Esophagus muscularis mucosa (tissue), 4 donors: ENCODE measurements around the gene POU4F2. TPM values are rescaled to one million over a fixed set of nuclear protein-coding genes. Genes with fewer than 3 reads are reported as not detected.

Experiments
- DNase-seq: peaks from one replicate; pipeline ENCODE4 v3.0.0-alpha.2; 2017; ENCODE audit errors: extremely low spot score
- H3K27ac ChIP-seq, 4 donors: fragments of 200-600 bp; sonication (generic); replicated peaks in 1 of 4; 1 replicate in 3 of 4; 2 replicates in 1 of 4; pipeline ENCODE4 v1.5.1; 2016 to 2019; ENCODE audit warnings: mild to moderate bottlenecking in 1 of 4
- H3K27me3 ChIP-seq, 4 donors: fragments of 200-600 bp; sonication (generic); one replicate each; pipeline versions ENCODE4 v1.5.1 to v1.6.0; 2016 to 2019
- H3K36me3 ChIP-seq, 4 donors: fragments of 200-600 bp; sonication (generic); one replicate each; pipeline ENCODE4 v1.5.1; 2016 to 2019
- H3K4me1 ChIP-seq, 4 donors: fragments of 200-600 bp; sonication (generic); one replicate each; pipeline ENCODE4 v1.5.1; 2016 to 2019
- H3K4me3 ChIP-seq, 4 donors: fragments of 200-600 bp; sonication (generic); 1 replicate in 2 of 4; 2 replicates in 2 of 4; pipeline ENCODE4 v1.5.1; 2016 to 2019; ENCODE audit warnings: mild to moderate bottlenecking in 4 of 4, moderate library complexity in 1 of 4
- H3K9me3 ChIP-seq, 4 donors: fragments of 200-600 bp; sonication (generic); 1 replicate in 3 of 4; 2 replicates in 1 of 4; pipeline ENCODE4 v1.5.1; 2016 to 2019
- CTCF ChIP-seq, 3 experiments: fragments of 200-600 bp in 2 of 3; fragments of 450-650 bp in 1 of 3; sonication (generic) in 2 of 3; IDR thresholded peaks; one replicate each; pipeline ENCODE4 v1.5.1; 2017 to 2019; ENCODE audit warnings: antibody characterized with exemption in 3 of 3, mild to moderate bottlenecking in 2 of 3, moderate library complexity in 1 of 3
- EP300 ChIP-seq: sonication (generic); formaldehyde crosslinking; IDR thresholded peaks from one replicate; pipeline ENCODE4 v1.6.1; 2017; ENCODE audit warnings: antibody characterized with exemption
- POLR2A ChIP-seq: fragments of 450-650 bp; IDR thresholded peaks from one replicate; pipeline ENCODE4 v1.6.1; 2017; ENCODE audit warnings: antibody characterized with exemption, moderate library complexity, mild to moderate bottlenecking, low read depth
- POLR2AphosphoS5 ChIP-seq, 2 donors: sonication (generic); formaldehyde crosslinking; IDR thresholded peaks; one replicate each; pipeline ENCODE4 v1.6.1; 2017; ENCODE audit warnings: antibody characterized with exemption in 2 of 2
- WGBS: methylation state at CpG from one replicate; pipeline ENCODE4 v1.1.5; 2018; 5-methylcytosine and 5-hydroxymethylcytosine counted together
- intact Hi-C: fragments of 100-400 bp; cut with DNase I; formaldehyde crosslinking; loops from one replicate; pipeline ENCODE4 v1.15.1; 2023
- total RNA-seq, 4 donors: library from RNA; depleted of rRNA; stranded (reverse); fragments of >200 nt; gene quantifications; one replicate each; pipeline versions ENCODE4 v1.1.0 to v1.2.1, GENCODE V29; 2016

The POU4F2 gene
- total RNA-seq, 4 donors from 2014 or later = not detected

- Histone ChIP-seq H3K4me3 (no peak overlapping the region), H3K27me3 (peaks cover 0 to 77% (median 24%) of the 10 kb centered on the region in 4 donors), H3K27ac (no peak overlapping the region), H3K36me3 (no peaks in the 10 kb centered on the region), H3K4me1 (peaks cover 0 to 11% (median 7%) of the 10 kb centered on the region in 4 donors), H3K9me3 (peaks cover 0 to 9% (median 0%) of the 10 kb centered on the region in 4 donors)
- intact Hi-C loops = no loop called here
- WGBS = 3% methylated on average over 6 of the region's 6 CpGs
- no peak for DNase-seq
- no peak for TF ChIP-seq POLR2AphosphoS5 (IDR thresholded peaks at IDR 0.05)
These were observed 7.2 kb downstream of the POU4F2 start for GRCh38 chr4:146645921-146646320.

- 6% methylated on average over 13 of the region's 13 CpGs for WGBS
- peaks cover 0 to 11% (median 7%) of the 10 kb centered on the region in 4 donors for H3K4me1 ChIP-seq
- peaks cover 0 to 77% (median 22%) of the 10 kb centered on the region in 4 donors for H3K27me3 ChIP-seq
- no peaks in the 10 kb centered on the region for H3K36me3 ChIP-seq
- no peak overlapping the region for H3K4me3 ChIP-seq
- TF ChIP-seq CTCF (IDR thresholded peaks at IDR 0.05) = no peak
- no peak for TF ChIP-seq EP300
- TF ChIP-seq POLR2A = no peak
- no peak for TF ChIP-seq POLR2AphosphoS5 (IDR thresholded peaks at IDR 0.05)
- H3K9me3 ChIP-seq = peaks cover 0 to 9% (median 0%) of the 10 kb centered on the region in 4 donors
- no peak for DNase-seq
- intact Hi-C loops = no loop called here
- H3K27ac ChIP-seq = no peak overlapping the region
These were observed 8.1 kb downstream of the POU4F2 start for GRCh38 chr4:146646593-146647325.

GRCh38 chr4:146647615-146648460 is 9.1 kb downstream of the POU4F2 start:
- no peak overlapping the region for H3K27ac ChIP-seq
- peaks cover 0 to 11% (median 7%) of the 10 kb centered on the region in 4 donors for H3K4me1 ChIP-seq
- no peaks in the 10 kb centered on the region for H3K36me3 ChIP-seq
- peaks cover 0 to 76% (median 22%) of the 10 kb centered on the region in 4 donors for H3K27me3 ChIP-seq
- TF ChIP-seq POLR2AphosphoS5 (IDR thresholded peaks at IDR 0.05) (no peak), POLR2A (no peak), EP300 (no peak), CTCF (IDR thresholded peaks at IDR 0.05) (no peak)
- H3K9me3 ChIP-seq = peaks cover 0 to 9% (median 0%) of the 10 kb centered on the region in 4 donors
- intact Hi-C loops = no loop called here
- WGBS = 2% methylated on average over 27 of the region's 46 CpGs
- no peak overlapping the region for H3K4me3 ChIP-seq
- DNase-seq = no peak

- Histone ChIP-seq H3K27me3 (peaks cover 0 to 78% (median 21%) of the 10 kb centered on the region in 4 donors), H3K4me3 (no peak overlapping the region), H3K4me1 (peaks cover 0 to 11% (median 7%) of the 10 kb centered on the region in 4 donors), H3K27ac (no peak overlapping the region), H3K36me3 (no peaks in the 10 kb centered on the region), H3K9me3 (peaks cover 0 to 8% (median 0%) of the 10 kb centered on the region in 4 donors)
- no peak for DNase-seq
- intact Hi-C loops = no loop called here
- TF ChIP-seq CTCF (IDR thresholded peaks at IDR 0.05) (no peak), EP300 (no peak), POLR2AphosphoS5 (IDR thresholded peaks at IDR 0.05) (no peak), POLR2A (no peak)
- 0% methylated on average over 4 of the region's 16 CpGs for WGBS
These were observed 9.7 kb downstream of the POU4F2 start for GRCh38 chr4:146648461-146648783.

- Histone ChIP-seq H3K27me3 (peaks cover 0 to 86% (median 21%) of the 10 kb centered on the region in 4 donors), H3K4me1 (peaks cover 0 to 11% (median 9%) of the 10 kb centered on the region in 4 donors), H3K36me3 (no peaks in the 10 kb centered on the region), H3K9me3 (peaks cover 0 to under 1% (median 0%) of the 10 kb centered on the region in 4 donors), H3K4me3 (no peak overlapping the region), H3K27ac (no peak overlapping the region)
- intact Hi-C loops = no loop called here
- WGBS = 15% methylated on average over 3 of the region's 3 CpGs
- TF ChIP-seq POLR2A = no peak
- no peak for TF ChIP-seq POLR2AphosphoS5 (IDR thresholded peaks at IDR 0.05)
- no peak for TF ChIP-seq EP300
- no peak for TF ChIP-seq CTCF (IDR thresholded peaks at IDR 0.05)
- DNase-seq = no peak
These were observed 10.5 kb downstream of the POU4F2 start for GRCh38 chr4:146649232-146649631.
